ENCODE results near the gene AKAP12.

Gene AKAP12, protein sequence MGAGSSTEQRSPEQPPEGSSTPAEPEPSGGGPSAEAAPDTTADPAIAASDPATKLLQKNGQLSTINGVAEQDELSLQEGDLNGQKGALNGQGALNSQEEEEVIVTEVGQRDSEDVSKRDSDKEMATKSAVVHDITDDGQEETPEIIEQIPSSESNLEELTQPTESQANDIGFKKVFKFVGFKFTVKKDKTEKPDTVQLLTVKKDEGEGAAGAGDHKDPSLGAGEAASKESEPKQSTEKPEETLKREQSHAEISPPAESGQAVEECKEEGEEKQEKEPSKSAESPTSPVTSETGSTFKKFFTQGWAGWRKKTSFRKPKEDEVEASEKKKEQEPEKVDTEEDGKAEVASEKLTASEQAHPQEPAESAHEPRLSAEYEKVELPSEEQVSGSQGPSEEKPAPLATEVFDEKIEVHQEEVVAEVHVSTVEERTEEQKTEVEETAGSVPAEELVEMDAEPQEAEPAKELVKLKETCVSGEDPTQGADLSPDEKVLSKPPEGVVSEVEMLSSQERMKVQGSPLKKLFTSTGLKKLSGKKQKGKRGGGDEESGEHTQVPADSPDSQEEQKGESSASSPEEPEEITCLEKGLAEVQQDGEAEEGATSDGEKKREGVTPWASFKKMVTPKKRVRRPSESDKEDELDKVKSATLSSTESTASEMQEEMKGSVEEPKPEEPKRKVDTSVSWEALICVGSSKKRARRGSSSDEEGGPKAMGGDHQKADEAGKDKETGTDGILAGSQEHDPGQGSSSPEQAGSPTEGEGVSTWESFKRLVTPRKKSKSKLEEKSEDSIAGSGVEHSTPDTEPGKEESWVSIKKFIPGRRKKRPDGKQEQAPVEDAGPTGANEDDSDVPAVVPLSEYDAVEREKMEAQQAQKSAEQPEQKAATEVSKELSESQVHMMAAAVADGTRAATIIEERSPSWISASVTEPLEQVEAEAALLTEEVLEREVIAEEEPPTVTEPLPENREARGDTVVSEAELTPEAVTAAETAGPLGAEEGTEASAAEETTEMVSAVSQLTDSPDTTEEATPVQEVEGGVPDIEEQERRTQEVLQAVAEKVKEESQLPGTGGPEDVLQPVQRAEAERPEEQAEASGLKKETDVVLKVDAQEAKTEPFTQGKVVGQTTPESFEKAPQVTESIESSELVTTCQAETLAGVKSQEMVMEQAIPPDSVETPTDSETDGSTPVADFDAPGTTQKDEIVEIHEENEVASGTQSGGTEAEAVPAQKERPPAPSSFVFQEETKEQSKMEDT (N-terminal part only)

DNA sequence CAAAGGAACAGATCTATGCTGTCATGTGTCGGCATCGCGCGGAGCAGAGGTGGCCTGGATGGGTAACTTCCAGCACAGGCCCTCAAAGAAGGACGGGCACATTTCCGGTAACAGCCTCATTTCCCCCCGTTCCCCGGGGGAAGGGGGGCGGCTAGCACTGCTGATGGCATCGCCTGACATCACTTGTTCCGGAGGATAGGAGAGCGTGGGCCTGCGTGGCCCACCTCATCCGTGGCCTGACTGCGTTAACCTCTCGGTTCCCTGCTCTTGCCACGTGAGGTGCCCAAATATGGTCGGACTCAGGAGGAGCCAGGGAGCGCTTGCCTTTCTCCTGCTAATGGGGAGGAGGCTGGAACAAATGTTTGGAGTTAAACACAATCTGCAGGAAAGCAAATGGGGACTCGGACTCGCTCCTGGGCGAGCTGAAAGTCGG, at the start of gene AKAP12:
Gene AKAP12 (plus strand): TSS at position 365 of the 433 bp plus-strand sequence. CDS start 596 bp downstream, outside the sequence.
- peak; percentile 39 for DNase-seq

DNA sequence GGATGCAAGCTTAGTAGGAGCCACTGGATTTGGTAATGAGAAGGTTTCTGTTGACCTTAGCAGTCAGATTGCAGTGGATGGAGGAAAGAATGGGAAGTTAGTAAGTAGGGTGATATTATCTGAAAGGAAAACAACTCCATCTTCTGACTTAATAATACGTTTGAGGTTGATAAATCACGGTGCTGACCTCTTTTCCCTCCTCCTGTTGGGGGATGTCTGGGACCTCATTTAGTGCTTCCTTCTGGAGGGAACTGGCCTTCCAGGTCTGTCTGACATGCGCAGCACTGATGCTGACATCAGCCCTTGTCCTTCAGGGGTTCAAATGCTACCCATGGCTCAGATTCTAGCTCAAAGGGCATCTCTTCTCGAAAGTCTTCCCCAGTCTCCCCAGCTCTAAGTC, 48.2 kb upstream of the AKAP12 start:
- no peak for DNase-seq

DNA sequence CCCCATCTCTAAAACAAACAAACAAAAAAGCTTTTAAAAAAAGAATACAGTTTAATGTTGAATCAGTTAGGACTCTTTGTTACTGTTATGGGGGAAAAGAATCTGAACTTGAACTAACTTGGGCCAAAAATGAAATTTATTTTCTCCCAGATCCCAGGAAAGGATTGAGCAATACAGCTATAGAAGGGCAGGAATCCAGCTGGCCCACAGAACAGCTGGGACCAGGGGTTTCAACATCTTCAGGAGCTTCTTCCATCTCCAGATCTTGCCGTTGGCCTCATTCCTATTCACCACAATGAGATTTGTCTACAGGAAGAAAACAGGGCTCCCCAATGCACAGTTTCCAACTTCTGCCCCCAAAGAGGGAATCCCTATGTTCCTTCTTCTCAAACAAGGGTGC, 43.2 kb upstream of the AKAP12 start:
- no peak for DNase-seq

DNA sequence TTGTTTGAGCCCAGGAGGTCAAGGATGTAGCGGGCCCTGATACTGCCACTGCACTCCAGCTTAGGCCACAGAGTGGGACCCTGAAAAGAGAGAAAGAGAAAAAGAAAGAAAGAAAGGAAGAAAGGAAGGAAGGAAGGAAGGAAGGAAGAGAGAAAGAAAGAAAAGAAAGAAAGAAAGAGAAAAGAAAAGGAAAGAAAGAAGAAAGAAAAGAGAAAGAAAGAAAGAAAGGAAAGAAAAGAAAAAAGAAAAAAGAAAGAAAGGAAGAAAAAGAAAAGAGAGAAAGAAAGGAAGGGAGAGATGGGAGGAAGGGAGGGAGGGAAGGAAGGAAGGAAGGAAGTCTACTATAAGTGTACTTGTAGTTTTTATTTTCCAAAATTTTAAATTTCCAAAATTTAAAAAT, 42.2 kb upstream of the AKAP12 start:
- no peak for DNase-seq

DNA sequence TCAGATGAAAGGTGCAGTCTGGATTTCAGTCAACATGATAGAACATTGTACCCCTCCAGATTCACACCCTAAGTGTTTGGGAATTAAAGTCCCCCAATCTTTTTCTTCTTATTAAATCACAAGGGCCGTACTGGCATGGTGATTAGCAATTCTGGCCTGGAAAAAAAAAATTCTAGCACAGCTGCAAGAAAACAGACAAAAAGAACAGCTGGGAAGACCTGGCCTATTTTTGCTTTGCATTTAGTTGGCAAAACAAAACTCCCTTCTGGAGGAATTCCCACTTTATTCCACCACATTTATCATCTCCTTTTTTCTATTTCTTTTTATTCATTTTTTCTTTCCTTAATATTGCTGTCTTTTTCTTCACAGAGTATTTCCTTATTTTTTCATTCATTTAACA, 39.8 kb upstream of the AKAP12 start:
- DNase-seq: no peak

DNA sequence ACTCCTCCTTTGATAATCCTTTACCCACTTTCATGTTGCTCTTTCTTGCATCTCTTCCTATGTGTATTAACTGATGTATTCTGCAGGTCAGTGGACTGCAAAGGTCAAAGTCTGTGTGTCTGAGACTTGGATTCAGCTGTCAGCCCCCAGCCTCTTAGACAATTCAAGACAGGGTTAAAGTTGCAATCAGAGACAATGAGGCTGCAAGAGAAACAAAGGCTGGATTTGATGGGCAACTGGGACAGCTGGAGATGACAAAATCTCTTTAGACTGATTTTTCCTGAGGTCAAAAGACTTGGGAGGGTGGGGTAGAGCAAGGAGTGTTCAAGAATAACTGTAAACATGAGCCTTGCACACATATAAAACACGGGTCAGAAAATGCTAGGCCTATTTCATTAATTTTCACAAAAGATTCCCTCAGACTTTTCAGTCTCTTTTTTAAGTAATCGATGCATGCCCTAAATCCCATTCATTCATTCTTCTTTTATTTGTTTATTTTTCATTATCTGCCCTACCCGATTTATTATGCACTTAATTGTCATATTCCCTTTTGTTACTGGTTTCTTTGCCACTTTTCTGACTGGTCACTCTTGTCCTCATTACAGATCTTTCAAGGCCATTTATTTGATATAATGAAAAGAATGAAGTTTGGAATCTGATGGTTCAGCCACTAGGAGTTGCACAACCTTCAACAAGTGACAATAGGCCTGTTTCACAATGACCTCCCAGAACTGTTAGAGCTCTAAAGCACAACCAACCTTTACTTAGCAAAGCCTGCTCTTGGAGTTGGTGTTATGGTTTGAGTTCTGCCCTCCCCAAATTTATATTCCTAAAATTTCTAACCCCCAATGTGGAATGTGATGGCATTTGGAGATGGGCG, 33.8 kb upstream of the AKAP12 start:
- no peak for DNase-seq

DNA sequence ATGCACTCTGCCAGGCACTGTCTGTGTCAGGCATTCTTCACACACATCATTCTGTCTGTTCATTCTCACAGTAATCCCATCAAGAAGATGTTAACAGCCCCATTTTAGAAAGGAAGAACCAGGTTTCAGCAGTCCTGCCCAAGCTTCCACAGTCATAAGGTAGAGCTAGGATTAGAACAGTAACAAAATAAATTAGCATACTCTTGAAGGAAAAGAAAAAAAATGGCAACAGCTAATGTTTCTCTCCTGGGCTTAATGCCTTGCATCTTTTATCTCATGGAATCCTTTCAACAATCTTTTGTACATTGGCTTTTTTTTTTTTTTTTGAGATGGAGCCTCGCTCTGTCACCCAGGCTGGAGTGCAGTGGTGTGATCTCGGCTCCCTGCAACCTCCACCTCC, 32.1 kb upstream of the AKAP12 start:
- no peak for DNase-seq

DNA sequence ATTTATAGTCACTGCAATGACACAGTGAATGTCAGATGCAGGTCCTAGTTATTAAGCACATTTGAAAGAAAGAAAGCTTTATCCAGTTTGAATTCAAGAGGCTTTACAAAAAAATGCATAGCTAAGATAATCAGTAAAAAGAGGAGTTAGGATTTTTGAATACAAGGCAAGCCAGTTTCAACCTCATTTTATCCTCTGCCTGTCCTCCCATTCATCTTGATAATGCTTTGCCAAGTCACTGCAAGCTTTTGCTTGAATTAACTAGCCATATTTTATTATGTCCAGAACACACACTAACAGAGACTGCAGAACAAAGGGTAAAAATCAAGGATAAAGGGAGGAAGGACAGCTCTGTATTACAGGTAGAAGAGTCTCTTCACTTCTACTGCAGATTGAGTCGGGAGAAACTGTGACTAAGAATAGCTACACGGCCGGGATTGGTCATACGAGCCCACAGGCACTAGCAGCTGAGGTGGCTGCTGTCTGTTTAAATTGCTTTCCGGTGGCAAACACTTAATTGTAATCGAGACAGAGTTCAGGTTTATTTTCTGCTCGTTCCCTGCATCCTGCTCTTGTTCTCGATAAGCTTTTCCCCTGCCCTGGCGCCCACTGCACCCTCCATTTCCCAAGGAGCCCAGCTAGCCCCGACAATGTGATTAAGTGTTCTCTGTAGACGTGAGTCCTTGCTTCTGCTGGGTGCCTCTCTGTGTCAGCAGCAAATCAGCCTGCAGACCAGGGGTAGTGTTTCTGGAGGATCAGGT, 30.5 kb upstream of the AKAP12 start:
- no peak for DNase-seq

DNA sequence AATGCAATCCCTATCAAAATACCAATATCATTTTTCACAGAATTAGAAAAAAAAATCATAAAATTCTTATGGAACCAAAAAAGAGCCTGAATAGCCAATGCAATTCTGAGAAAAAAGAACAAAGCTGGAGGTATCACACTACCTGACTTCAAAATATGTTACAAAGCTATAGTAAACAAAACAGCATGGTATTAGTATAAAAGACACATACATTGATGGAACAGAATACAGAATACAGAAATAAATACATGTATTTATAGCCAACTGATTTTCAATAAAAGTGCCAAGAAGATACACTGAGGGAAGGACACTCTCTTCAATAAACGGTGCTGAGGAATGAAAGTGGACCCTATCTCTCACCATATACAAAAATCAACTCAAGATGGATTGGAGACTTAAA, 28.7 kb upstream of the AKAP12 start:
- DNase-seq: no peak

DNA sequence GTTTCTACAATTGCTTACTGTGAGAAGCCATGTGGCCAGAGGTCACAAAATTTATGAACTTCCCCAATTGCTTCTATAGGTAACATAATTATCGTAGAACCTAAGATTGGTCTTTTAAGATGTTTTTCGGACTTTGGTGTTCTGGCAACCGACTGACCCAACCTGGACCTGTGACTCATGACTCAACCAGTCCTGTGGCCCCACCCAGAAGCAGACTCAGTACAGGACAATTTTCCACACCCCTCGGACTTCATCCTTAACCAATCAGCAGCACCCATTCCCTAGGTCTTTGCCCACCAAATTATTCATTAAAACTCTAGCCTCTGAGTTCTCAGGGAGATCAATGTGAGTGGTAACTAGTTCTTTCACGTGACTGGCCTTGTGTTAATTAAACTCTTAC, 26.4 kb upstream of the AKAP12 start:
- no peak for DNase-seq

DNA sequence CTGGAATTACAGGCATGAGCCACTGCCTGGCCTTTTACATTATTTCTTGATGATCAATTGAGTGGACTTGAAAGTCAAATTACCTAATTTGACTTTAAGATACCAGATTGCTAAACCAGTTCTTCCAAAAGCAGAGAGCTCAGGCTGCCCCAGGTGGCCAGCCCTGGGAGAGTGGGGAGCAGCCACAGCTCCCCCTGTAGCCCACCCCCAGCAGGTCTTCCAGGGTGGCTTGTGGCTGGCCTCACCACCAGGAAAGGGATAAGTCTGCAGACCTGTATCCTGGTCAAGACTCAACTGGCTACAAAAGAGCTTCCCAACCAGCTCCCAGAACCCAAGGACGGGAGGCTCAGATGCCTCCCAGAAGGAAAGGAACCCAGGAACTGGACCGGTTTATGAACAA, 23.8 kb upstream of the AKAP12 start:
- no peak for DNase-seq

DNA sequence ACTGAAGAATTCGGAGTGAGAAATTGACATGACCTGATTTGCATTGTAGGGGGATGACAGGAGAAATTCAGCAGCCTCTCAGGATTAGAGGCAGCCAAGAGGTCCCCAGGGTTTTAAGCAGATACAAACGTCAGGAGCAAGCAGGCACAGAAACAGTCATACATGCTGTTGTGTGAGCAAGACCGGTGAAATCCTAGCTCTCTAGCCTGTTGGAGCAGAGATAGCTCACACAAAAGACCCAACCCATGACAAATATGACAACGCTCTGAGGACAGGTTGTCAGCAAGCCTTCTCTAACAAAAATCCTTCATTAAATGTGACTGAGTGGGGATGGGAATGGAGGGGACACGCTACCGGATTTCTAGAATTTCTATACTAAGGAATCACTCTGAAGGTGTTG, 23.0 kb upstream of the AKAP12 start:
- no peak for DNase-seq

DNA sequence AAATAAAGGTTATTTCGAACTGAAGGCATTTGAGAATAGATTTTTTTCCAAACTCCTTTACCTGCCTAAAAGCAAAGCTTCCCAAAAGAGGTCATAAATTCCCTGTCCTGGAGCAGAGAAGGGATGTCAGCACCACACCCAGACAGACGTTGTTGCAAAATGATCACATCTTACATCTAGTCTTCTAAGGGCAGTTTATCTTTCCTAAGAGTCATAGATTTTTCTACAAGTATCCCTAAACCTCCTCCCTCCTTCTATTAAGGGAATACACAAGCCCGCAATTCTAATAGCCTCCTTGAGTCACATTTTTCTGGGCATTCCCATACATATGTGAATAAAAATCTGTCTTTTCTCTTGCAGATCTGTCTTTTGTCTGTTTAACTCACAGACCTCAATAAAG, 20.6 kb upstream of the AKAP12 start:
- DNase-seq: no peak

DNA sequence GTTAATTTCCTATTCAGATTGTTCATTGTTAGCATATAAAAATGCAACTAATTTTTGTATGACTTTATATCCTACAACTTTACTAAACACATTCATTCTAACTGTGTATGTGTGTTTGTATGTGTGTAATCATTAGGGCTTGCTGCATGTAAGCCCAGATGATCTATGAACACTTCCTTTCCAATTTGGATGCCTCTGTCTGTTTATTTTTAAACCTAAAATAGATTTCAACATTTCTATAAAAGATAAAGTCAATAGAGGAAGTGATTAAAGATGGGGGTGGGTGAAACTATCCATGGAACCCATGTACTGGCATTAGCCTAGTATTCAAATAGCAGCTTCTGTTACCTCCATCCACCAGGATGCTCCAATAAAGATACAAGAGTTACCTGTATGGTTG, 15.7 kb upstream of the AKAP12 start:
- DNase-seq: no peak

DNA sequence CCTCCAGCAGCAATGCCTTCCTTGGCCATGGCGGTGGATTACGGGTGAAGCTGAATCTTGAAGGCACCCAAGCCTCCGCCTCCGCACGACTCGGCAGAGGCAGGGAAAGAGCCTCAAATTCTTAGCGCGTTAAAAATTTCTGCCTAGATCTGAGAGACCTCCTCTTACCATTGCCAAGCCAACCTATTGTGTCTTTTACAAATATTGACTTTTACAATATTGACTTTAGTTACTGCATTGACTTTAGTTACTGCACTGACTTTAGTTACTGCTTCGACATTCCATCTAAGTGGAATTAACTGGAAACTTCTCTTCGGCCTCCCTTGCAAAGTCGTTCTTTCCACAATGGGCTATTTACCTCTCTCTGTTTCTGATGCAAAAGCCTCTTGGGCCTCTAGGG, 13.8 kb upstream of the AKAP12 start:
- DNase-seq: no peak

DNA sequence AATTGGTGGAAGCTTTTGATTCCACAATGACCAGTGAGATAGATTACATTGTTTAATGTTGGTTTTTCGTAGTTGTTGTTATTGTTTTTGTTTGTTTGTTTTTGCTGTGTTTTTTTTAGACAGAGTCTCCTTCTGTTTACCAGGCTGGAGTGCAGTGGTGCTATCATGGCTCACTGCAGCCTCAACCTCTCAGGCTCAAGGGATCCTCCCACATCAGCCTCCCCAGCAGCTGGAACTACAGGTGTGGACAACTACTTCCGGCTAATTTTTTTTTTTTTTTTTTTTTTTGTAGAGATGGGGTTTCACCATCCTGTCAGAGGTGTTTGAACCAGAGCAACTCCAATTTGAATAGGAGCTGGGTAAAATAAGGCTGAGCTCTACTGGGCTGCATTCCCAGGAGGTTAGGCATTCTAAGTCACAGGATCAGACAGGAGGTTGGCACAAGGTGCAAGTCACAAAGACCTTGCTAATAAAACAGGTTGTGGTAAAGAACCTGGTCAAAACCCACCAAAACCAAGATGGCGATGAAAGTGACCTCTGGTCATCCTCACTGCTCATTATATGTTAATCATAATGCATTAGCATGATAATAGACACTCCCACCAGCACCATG, 10.9 kb upstream of the AKAP12 start:
- no peak for DNase-seq

DNA sequence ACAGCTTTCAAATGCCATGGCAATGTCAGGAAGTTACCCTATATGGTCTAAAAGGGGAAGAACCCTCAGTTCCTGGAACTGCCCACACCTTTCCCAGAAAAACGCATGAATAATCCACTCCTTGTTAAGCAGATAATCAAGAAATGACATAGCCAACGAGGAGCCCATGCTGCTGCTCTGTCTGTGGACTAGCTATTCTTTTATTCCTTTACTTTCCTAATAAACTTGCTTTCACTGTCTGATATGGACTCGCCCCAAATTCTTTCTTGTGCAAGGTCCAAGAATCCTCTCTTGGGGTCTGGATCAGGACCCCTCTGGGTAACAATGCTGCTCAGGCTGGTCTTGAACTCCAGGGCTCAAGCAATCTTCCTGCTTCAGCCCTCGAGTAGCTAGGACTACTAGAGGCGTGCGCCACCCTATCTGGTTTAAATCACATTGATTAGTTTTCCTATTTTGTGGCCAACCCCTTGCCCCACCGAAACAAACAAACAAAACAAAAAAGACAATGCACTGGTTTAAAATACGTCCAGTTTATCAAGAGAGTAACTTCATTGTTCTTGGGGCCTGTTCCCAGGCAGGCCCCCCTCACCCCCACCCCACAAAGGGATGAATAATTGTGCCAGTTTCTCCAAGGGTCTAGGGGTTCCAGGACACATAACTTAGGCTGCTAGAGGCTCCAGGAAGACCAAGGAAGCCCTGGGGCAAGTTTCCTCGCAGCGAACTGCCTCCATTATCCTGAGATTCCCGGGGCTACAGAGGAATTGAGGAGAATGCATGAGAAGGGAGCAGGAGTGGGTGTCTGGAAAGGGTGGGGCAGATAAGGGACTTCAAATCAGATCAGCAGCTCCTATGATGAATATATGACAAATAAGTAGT, 10.1 kb upstream of the AKAP12 start:
- DNase-seq: peak; percentile 85

DNA sequence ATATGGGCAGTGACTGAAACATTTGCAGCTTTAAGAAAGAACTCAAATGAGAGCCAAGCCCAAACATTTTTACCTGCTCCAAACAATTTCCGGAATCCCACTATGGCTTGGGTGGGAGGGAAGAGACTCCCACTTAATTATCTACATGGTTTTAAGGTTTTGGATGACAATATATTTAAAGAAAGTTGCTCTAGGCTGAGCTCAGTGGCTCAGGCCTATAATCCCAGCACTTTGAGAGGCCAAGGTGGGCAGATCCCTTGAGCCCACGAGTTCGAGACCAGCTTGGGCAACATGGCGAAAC, 9.5 kb upstream of the AKAP12 start:
- DNase-seq: no peak

DNA sequence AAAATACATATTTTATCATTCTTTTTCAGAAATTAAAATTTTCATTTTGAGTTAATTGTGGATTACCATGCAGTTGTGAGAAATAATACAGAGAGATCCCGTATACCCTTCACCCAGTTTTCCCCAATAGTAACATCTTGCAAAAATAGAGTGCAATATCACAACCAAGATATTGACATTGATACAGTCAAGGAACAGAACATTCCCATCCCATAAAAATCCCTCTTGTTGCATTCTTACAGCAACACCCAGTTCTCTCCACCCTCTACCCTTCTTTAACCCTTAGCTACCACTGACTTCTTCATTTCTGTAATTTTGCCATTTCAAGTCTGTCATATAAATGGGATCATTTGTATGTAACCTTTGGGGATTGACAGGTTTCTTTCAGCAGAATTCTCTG, 6.9 kb upstream of the AKAP12 start:
- DNase-seq: no peak

DNA sequence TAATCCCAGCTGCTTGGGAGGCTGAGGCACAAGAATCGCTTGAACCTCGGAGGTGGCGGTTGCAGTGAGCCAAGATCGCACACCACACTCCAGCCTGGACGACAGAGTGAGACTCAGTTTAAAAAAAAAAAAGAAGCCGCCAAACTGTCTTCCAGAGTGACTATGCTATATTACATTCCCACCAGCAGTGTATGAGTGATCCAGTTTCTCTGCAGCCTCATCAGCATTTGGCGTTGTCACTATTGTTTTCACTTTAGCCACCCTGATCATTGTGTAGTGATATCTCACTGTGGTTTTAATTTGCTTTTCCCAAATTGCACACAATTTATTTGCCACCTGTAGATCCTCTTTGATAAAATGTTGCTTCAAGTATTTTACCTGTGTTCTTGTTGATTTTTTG, 6.0 kb upstream of the AKAP12 start:
- no peak for DNase-seq

Data from stimulated activated CD8-positive, alpha-beta memory T cell treated with anti-CD3 and anti-CD28 coated beads, Interleukin-4, amount 100 ng/mL, for 48 hours (primary cell).